H1 (cell line): ENCODE measurements around the gene PPFIA2. TPM values are rescaled to one million over a fixed set of nuclear protein-coding genes. Genes with fewer than 3 reads are reported as not detected.

Source experiments
- KDM4A ChIP-seq: IDR thresholded peaks from one replicate; pipeline ENCODE4 v1.7.1; 2012; ENCODE audit warnings: low read depth, mild to moderate bottlenecking, moderate library complexity, low read length, inconsistent platforms; ENCODE audit not compliant: severe bottlenecking
- polyA plus RNA-seq, 7 experiments: library from polyadenylated mRNA; depleted of rRNA in 3 of 7; stranded (reverse) in 5 of 7; unstranded in 2 of 7; fragments of >200 nt in 5 of 7; fragments of 200-250 nt in 2 of 7; gene quantifications; 1 replicate in 5 of 7; 2 replicates in 1 of 7; 4 replicates in 1 of 7; pipeline versions ENCODE4 v1.2.1 to v1.2.3, GENCODE V29; 2011 to 2013; ENCODE audit warnings: missing spikeins in 2 of 7, mixed read lengths in 2 of 7
- total RNA-seq: library from RNA; stranded (reverse); fragmentation: NEBNext Ultra II Directional; extraction: Animal tissue kit (Norgen Biotek cat#: 25700); gene quantifications from 2 replicates; pipeline ENCODE4 v1.2.1, GENCODE V29; 2021

PPFIA2 gene
- total and polyA plus RNA-seq, 2 of the 8 experiments (the other 6 are each of a cell fraction or from before 2014, with no cell fraction given): 1.2 to 1.8 TPM

- no peak for TF ChIP-seq KDM4A
Measured at GRCh38 chr12:81403348-81403747, 355.8 kb downstream of the PPFIA2 start (continued).
